WTC11 (cell line): Measurements from ENCODE around the gene STX18.

ENCODE experiments used
- CREB1 ChIP-seq: sonication (generic); formaldehyde crosslinking; IDR thresholded peaks from 2 replicates; pipeline ENCODE4 v1.8.0; 2023; ENCODE audit warnings: mild to moderate bottlenecking, missing genetic modification reagents
- CTCF ChIP-seq: fragments of 200-600 bp; IDR thresholded peaks from 2 replicates; pipeline ENCODE4 v1.8.0; 2022; ENCODE audit warnings: antibody characterized with exemption
- E2F4 ChIP-seq: sonication (generic); formaldehyde crosslinking; IDR thresholded peaks from 2 replicates; pipeline ENCODE4 v1.8.1; 2022; ENCODE audit warnings: low read depth, mild to moderate bottlenecking, moderate library complexity, missing genetic modification reagents, borderline replicate concordance
- MXD4 ChIP-seq: fragments of 250-450 bp; sonication (Bioruptor Pico); IDR thresholded peaks from 2 replicates; pipeline ENCODE4 v1.8.0; 2021; ENCODE audit warnings: mild to moderate bottlenecking, moderate library complexity, borderline replicate concordance

GRCh38 chr4:4461850-4462249 lies 80.0 kb downstream of the STX18 start:
- TF ChIP-seq E2F4 (CRISPR knock-in tag) (no peak), CTCF (no peak), CREB1 (CRISPR knock-in tag) (no peak), MXD4 (CRISPR knock-in tag) (no peak)
